ENCODE data around the gene CARHSP1. TPM values are rescaled to one million over a fixed set of nuclear protein-coding genes. Genes with fewer than 3 reads are reported as not detected.

CARHSP1 gene
- total and polyA plus RNA-seq, 4 donors = 68.4 to 148 (median 102) TPM

DNA sequence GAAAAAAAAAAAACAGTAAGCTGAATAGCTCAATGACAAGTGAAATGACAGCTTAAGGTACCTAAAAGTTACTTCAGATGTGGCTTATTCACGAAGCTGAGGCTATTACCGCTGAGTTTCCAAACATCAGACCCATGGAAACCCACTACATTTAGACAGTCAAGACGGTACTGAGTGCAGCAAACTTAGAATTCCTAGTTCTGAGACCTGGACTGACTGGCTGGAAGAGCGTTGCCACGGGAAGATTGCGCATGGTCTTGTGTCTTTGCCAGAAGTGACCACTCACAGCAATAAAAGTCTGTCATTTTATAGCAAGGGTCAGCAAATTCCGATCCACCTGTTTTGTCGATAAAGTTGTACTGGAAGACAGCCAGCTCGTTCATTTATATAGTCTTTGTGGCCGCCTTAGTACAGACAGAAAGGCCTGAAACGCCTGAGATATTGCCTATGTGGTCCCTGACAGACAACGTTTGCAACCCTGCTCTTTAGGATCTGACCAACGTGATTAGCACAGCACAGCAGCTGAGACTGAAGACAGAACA lies 32.6 kb upstream of the CARHSP1 start:
- H3K27ac ChIP-seq (ENCODE audit: low read depth in 1 of 2, low read length in 1 of 2) = no peak overlapping the region
- H3K9me3 ChIP-seq (ENCODE audit: control insufficient read depth in 4 of 4, insufficient read depth in 3 of 4, low read length in 3 of 4) = no peaks in the 10 kb centered on the region
- no peak for DNase-seq
- H3K9ac ChIP-seq (ENCODE audit: insufficient read depth in 1 of 2, low read length in 2 of 2) = no peak overlapping the region
- H3K27me3 ChIP-seq (ENCODE audit: control insufficient read depth in 3 of 3, insufficient read depth in 3 of 3, low read length in 2 of 3) = no peaks in the 10 kb centered on the region
- H3K4me1 ChIP-seq (ENCODE audit: control insufficient read depth in 5 of 5, insufficient read depth in 5 of 5, low read length in 5 of 5) = no peaks in the 10 kb centered on the region
- H3K36me3 ChIP-seq (ENCODE audit: control insufficient read depth in 4 of 4, insufficient read depth in 4 of 4, low read length in 4 of 4) = peaks cover 54 to 82% (median 71%) of the 10 kb centered on the region in 4 donors
- WGBS, 2 donors = 85 to 88% methylated on average over 13 of the region's 13 CpGs
- H3K4me3 ChIP-seq = no peak overlapping the region
- no peak for ATAC-seq (ENCODE audit: insufficient read depth, low FRiP score)
- TF ChIP-seq CTCF (IDR thresholded peaks at IDR 0.05; ENCODE audit: control extremely low read depth, extremely low read depth) = no peak

- Histone ChIP-seq H3K27me3 (ENCODE audit: control insufficient read depth in 3 of 3, insufficient read depth in 3 of 3, low read length in 2 of 3) (no peaks in the 10 kb centered on the region), H3K4me3 (no peak overlapping the region), H3K9me3 (ENCODE audit: control insufficient read depth in 4 of 4, insufficient read depth in 3 of 4, low read length in 3 of 4) (no peaks in the 10 kb centered on the region), H3K27ac (ENCODE audit: low read depth in 1 of 2, low read length in 1 of 2) (no peak overlapping the region), H3K4me1 (ENCODE audit: control insufficient read depth in 5 of 5, insufficient read depth in 5 of 5, low read length in 5 of 5) (no peaks in the 10 kb centered on the region), H3K36me3 (ENCODE audit: control insufficient read depth in 4 of 4, insufficient read depth in 4 of 4, low read length in 4 of 4) (peaks cover 52 to 77% (median 68%) of the 10 kb centered on the region in 4 donors), H3K9ac (ENCODE audit: insufficient read depth in 1 of 2, low read length in 2 of 2) (no peak overlapping the region)
- ATAC-seq (ENCODE audit: insufficient read depth, low FRiP score) (no peak), DNase-seq (no peak)
- no peak for TF ChIP-seq CTCF (IDR thresholded peaks at IDR 0.05; ENCODE audit: control extremely low read depth, extremely low read depth)
- 84 to 92% methylated on average over 5 of the region's 5 CpGs for WGBS, 2 donors
Observed at GRCh38 chr16:8900343-8900742, 31.5 kb upstream of the CARHSP1 start.

GRCh38 chr16:8899709-8900317 lies 31.0 kb upstream of the CARHSP1 start:
- Histone ChIP-seq H3K36me3 (ENCODE audit: control insufficient read depth in 4 of 4, insufficient read depth in 4 of 4, low read length in 4 of 4) (peaks cover 54 to 77% (median 70%) of the 10 kb centered on the region in 4 donors), H3K4me1 (ENCODE audit: control insufficient read depth in 5 of 5, insufficient read depth in 5 of 5, low read length in 5 of 5) (no peaks in the 10 kb centered on the region), H3K27me3 (ENCODE audit: control insufficient read depth in 3 of 3, insufficient read depth in 3 of 3, low read length in 2 of 3) (no peaks in the 10 kb centered on the region), H3K9ac (ENCODE audit: insufficient read depth in 1 of 2, low read length in 2 of 2) (no peak overlapping the region), H3K4me3 (no peak overlapping the region), H3K9me3 (ENCODE audit: control insufficient read depth in 4 of 4, insufficient read depth in 3 of 4, low read length in 3 of 4) (no peaks in the 10 kb centered on the region), H3K27ac (ENCODE audit: low read depth in 1 of 2, low read length in 1 of 2) (no peak overlapping the region)
- ATAC-seq (ENCODE audit: insufficient read depth, low FRiP score) (no peak), DNase-seq (no peak)
- TF ChIP-seq CTCF (IDR thresholded peaks at IDR 0.05; ENCODE audit: control extremely low read depth, extremely low read depth) = no peak
- WGBS, 2 donors = 85 to 90% methylated on average over 9 of the region's 9 CpGs

Measured in lung (tissue), 12 donors.